ENCODE measurements around the gene RFX2.
"Not testable (repeated sequence)": the region's sequence is repeated elsewhere in the genome, so short reads cannot be mapped to it uniquely, and the experiment has no call there.

RFX2 gene

DNA sequence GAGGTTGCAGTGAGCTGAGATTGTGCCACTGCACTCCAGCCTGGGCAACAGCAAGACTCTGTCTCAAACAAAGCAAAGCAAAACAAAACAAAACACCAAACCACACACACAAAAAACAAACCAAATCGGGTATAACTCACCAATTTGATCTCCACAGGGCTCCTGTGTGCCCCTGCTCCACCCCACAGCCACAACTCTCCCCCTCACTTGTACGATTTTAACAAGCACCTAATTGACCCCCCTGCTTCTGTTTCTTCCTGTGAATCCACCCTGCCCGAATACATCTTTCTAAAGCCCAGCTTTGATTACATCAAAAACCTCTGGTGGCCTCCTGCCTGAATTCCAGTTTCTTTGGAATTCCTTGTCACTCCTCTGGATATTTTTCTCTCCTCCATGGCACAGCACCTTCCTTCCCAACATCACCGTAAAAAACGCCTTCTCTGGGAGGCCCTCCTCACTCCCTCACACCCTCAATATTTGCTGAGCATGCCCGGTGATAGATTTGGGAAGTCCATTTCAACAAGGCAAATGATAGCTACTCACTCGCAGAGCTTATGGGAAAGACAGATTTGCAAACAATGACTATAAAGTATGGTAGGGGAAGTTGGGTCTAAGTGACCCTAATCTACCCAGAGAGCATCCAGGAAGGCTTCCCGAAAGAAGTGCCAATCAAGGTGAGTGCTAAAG lies 120.8 kb downstream of the RFX2 start:
- H3K4me3 ChIP-seq = no peak overlapping the region
- peaks cover 60 to 92% (median 85%) of the 10 kb centered on the region in 10 experiments for H3K4me1 ChIP-seq
- no peaks in the 10 kb centered on the region for H3K27me3 ChIP-seq
- peak overlapping the region in 4 of 11 experiments; percentile 40 to 67 (median 55); a peak in 5 of 22 replicates for H3K9ac ChIP-seq
- TF ChIP-seq Cebpa-rat (IDR thresholded peaks at IDR 0.05) = no peak
- H3K9me3 ChIP-seq (replicated peaks in 1 of 11) = peaks cover 0 to 3% (median 0%) of the 10 kb centered on the region in 11 experiments; a peak in 2 of 22 replicates
- H3K4me2 ChIP-seq = peak overlapping the region; percentile 7 to 93 (median 83); a peak in 21 of 22 replicates
- H3K27ac ChIP-seq = peak overlapping the region in 10 of 11 experiments; percentile 53 to 93 (median 86); a peak in 17 of 22 replicates
- no peaks in the 10 kb centered on the region for H3K36me3 ChIP-seq
- H4K20me1 ChIP-seq = no peaks in the 10 kb centered on the region

DNA sequence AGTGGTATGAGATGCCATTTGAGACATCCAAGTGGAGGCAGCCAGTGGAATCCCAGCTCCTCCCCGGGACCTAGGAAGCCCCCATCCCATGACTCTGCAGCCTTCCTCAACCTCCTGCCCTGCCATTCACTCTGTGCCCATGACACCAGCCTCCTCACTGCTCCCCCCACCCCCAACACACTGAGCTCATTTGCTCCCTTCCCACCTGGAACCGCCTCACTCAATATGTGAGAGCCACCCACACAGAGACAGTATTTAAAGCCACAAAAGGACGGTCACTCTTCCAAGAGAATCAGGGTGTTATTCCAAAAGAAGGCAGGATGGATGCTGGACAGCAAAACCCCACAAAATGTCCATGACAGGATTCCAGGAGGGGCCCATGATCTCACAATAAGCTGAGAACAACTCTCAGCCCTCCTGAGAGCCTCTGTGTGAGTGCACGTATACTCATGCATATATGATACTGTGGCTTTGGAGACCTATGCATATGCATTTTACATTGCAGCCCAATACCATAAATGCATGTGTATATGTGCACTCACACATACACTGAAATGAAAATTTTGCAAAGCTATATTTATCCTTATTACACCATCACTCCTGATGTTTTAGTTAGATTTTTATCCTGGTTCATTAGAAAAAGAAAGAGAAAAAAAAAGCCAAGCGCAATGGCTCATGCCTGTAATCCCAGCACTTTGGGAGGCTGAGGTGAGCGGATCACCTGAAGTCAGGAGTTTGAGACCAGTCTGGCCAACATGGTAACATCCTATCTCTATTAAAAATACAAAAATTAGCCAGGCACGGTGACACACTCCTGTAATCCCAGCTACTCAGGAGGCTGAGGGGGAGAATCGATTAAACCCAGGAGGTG lies 121.5 kb downstream of the RFX2 start:
- peaks cover 0 to 3% (median 0%) of the 10 kb centered on the region in 11 experiments; a peak in 2 of 22 replicates for H3K9me3 ChIP-seq (replicated peaks in 1 of 11)
- peaks cover 60 to 92% (median 85%) of the 10 kb centered on the region in 10 experiments for H3K4me1 ChIP-seq
- no peaks in the 10 kb centered on the region for H3K27me3 ChIP-seq
- TF ChIP-seq Cebpa-rat (IDR thresholded peaks at IDR 0.05) = no peak
- H3K4me3 ChIP-seq = no peak overlapping the region
- peak overlapping the region in 2 of 11 experiments; percentile 8 to 53; a peak in 3 of 22 replicates for H3K9ac ChIP-seq
- H3K27ac ChIP-seq = peak overlapping the region in 6 of 11 experiments; percentile 35 to 93 (median 89); a peak in 11 of 22 replicates
- H4K20me1 ChIP-seq = no peaks in the 10 kb centered on the region
- H3K4me2 ChIP-seq = peak overlapping the region; percentile 11 to 92 (median 82); a peak in 13 of 22 replicates
- H3K36me3 ChIP-seq = no peaks in the 10 kb centered on the region

DNA sequence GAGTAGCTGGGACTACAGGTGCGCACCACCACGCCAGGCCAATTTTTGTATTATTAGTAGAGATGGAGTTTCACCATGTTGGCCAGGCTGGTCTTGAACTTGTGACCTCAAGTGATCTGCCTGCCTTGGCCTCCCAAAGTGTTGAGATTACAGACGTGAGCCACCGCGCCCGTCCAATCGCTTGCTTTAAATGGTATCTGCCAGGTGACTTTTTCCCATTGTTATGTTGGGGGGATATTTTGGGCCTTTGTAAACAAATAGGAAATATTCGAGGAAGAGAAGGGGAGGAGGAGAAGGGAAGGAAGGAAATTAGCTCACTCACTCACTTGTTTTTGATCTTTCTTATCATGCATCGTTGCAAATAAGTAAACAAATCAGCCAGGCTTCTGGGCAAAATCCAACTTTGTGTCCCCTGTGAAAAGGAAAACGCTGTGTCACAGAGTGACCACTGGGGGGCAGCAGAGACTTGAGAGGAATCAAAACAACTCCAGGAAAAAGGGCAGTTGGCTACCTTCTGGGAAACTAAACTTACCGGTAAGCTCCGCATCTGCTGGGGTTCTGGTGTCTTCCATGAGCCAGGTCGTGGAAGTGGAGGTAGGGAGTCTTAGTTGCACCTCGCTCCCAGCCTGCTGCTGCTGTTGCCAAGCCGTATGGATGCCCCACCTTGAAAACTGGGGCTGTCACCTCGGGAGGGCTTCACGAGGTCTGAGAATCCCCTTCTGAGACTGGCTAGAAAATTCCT lies 123.1 kb downstream of the RFX2 start:
- H3K27me3 ChIP-seq = no peaks in the 10 kb centered on the region
- peak overlapping the region in 9 of 11 experiments; percentile 21 to 67 (median 58); a peak in 16 of 22 replicates for H3K27ac ChIP-seq
- peak overlapping the region; percentile 37 to 66 (median 57); a peak in 20 of 22 replicates for H3K9ac ChIP-seq
- peaks cover 54 to 90% (median 81%) of the 10 kb centered on the region in 10 experiments for H3K4me1 ChIP-seq
- H3K36me3 ChIP-seq = 0 out of 22 replicates have a peak, but pooled peaks cover 0 to 1% (median 0%) of the 10 kb centered on the region in 11 experiments
- H3K4me3 ChIP-seq = peak overlapping the region in 6 of 10 experiments; percentile 5 to 55 (median 48); a peak in 10 of 20 replicates
- TF ChIP-seq Cebpa-rat (IDR thresholded peaks at IDR 0.05) = no peak
- peaks cover 0 to 3% (median 0%) of the 10 kb centered on the region in 11 experiments; a peak in 2 of 22 replicates for H3K9me3 ChIP-seq (replicated peaks in 1 of 11)
- H3K4me2 ChIP-seq = peak overlapping the region; percentile 67 to 92 (median 77)
- no peaks in the 10 kb centered on the region for H4K20me1 ChIP-seq

DNA sequence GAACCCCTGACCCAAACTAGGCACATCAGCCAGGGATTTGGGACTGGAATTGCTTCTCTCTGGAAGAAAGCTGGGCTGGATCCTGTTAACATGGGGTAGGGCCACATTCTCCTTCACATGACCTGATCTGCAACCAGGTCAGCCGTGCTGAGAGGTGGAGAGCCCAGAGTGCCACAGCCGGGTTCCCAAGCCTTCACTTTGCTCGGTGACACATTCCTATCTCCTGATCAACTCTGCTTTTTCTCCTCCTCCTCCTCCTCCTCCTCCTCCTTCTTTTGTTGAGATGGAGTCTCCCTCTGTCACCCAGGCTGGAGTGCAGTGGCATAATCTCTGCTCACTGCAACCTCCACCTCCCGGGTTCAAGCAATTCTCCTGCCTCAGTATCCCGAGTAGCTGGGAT lies 124.5 kb downstream of the RFX2 start:
- H3K27me3 ChIP-seq; H3K9me3 ChIP-seq (replicated peaks in 1 of 11); H3K4me3 ChIP-seq; H3K9ac ChIP-seq; H4K20me1 ChIP-seq; H3K27ac ChIP-seq: not testable (repeated sequence)
- H3K4me1 ChIP-seq = peaks cover 41 to 84% (median 70%) of the 10 kb centered on the region in 10 experiments
- H3K4me2 ChIP-seq = peak overlapping the region in 2 of 11 experiments; percentile 15 to 27; a peak in 1 of 22 replicates
- peaks cover 0 to 15% (median 7%) of the 10 kb centered on the region in 11 experiments; a peak in 8 of 22 replicates for H3K36me3 ChIP-seq

DNA sequence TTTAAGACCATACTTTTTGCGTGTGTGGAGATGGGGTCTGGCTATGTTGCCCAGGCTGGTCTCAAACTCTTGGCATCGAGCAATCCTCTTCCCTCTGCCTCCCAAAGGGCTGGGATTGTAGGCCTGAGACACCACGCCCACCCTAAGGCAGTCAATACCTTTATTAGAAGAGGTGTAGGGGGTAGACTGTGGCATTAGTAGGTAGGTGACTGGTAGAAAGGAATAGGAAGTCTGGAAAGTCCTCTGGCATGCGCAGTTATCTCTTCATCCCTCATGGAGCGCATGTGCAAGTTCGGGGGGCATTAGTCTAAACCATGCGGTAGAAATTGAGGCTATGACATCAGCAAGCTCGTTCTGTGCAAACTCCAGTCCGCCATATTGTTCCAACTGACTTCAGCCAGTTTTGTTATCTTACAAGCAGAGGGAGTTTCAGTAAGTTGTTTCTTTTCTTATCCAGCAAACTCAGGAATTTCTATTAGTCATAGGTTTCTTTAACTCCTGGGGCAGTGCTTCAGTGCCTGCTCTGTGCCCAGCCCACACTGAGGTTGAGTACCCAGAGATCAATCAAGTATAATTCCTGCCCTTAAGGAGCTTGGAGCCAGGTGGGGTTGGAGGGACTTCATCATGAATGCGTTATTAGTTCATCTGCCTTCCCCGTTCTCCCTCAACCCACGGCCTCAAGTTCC lies 125.1 kb downstream of the RFX2 start:
- no peak for TF ChIP-seq Cebpa-rat (IDR thresholded peaks at IDR 0.05)
- 0 out of 22 replicates have a peak, but pooled peaks cover 0 to 7% (median 0%) of the 10 kb centered on the region in 11 experiments for H3K9me3 ChIP-seq (replicated peaks in 1 of 11)
- peak overlapping the region; percentile 22 to 72 (median 58); a peak in 17 of 22 replicates for H3K4me2 ChIP-seq
- peak overlapping the region in 2 of 11 experiments; percentile 1 to 3; a peak in 1 of 22 replicates for H3K27ac ChIP-seq
- peaks cover 41 to 78% (median 70%) of the 10 kb centered on the region in 10 experiments for H3K4me1 ChIP-seq
- H3K9ac ChIP-seq = no peak overlapping the region
- H3K36me3 ChIP-seq = peaks cover 0 to 15% (median 10%) of the 10 kb centered on the region in 11 experiments; a peak in 8 of 22 replicates
- H3K4me3 ChIP-seq = no peak overlapping the region
- no peaks in the 10 kb centered on the region for H4K20me1 ChIP-seq
- no peaks in the 10 kb centered on the region for H3K27me3 ChIP-seq

DNA sequence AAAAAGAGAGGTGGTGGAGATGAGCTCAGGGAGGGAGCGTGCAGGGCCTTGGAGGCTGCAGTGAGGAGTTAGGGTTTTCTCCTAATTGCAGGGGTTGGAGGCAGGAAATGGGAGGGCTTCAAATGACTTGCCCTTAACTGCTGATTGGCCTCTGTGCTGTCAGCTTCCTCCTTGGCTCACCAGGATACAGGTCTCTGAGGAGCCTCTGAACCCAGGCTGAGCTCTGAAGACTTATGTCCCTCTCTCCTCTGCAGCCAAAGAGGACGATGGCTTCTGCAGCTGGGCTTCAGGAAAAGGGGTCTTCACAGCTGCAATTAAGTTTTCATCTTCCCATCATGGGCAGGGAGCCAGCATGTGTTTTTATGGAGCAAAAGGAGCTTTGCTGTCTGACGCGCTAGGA lies 125.7 kb downstream of the RFX2 start:
- 0 out of 22 replicates have a peak, but pooled peaks cover 0 to 7% (median 0%) of the 10 kb centered on the region in 11 experiments for H3K9me3 ChIP-seq (replicated peaks in 1 of 11)
- peak overlapping the region; percentile 22 to 72 (median 58); a peak in 21 of 22 replicates for H3K4me2 ChIP-seq
- no peak for TF ChIP-seq Cebpa-rat (IDR thresholded peaks at IDR 0.05)
- no peaks in the 10 kb centered on the region for H3K27me3 ChIP-seq
- peak overlapping the region in 1 of 11 experiments; percentile 15; a peak in 1 of 22 replicates for H3K9ac ChIP-seq
- H3K36me3 ChIP-seq = peaks cover 0 to 15% (median 10%) of the 10 kb centered on the region in 11 experiments; a peak in 8 of 22 replicates
- peaks cover 41 to 77% (median 69%) of the 10 kb centered on the region in 10 experiments for H3K4me1 ChIP-seq
- no peak overlapping the region for H3K4me3 ChIP-seq
- H3K27ac ChIP-seq = peak overlapping the region in 3 of 11 experiments; percentile 3 to 56 (median 12); a peak in 2 of 22 replicates
- no peaks in the 10 kb centered on the region for H4K20me1 ChIP-seq

DNA sequence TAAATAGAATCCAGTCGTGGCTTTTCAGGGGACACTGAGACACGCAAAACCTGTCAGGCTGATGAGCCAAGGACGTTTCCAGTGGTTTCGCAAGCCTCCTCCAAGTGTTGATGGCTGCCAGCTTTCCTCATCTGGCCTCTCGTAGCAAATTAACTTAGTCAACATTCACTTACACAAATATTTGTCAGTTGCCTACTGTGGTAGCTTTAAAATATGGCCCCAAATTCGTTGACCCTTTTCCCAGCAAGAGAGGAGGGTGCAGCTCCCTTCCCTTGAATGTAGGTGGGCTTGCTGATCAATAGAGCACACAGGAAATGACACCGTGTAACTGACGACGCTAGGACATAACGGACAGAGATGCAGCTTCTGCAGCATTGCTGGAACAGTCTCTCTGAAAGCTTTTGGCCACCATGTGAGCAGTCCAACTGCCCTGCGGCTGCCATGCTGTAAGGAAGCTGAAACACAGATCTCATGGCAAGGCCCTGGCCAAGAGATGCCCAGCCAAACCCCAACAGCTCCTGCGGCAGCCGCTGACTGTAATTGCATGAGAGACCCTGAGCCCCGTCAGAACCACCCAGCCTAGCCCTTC lies 126.8 kb downstream of the RFX2 start:
- peaks cover 47 to 77% (median 69%) of the 10 kb centered on the region in 10 experiments for H3K4me1 ChIP-seq

More for the DNA sequence above, 126.8 kb downstream of the RFX2 start:
- Histone ChIP-seq H3K36me3 (peaks cover 0 to 15% (median 10%) of the 10 kb centered on the region in 11 experiments; a peak in 8 of 22 replicates), H3K4me2 (peak overlapping the region in 10 of 11 experiments; percentile 14 to 72 (median 55); a peak in 18 of 22 replicates), H4K20me1 (0 out of 22 replicates have a peak, but pooled peaks cover 0 to 4% (median 0%) of the 10 kb centered on the region in 11 experiments), H3K27ac (peak overlapping the region in 9 of 11 experiments; percentile 11 to 56 (median 39); a peak in 14 of 22 replicates), H3K4me3 (no peak overlapping the region), H3K27me3 (no peaks in the 10 kb centered on the region), H3K9me3 (replicated peaks in 1 of 11) (0 out of 22 replicates have a peak, but pooled peaks cover 0 to 7% (median 0%) of the 10 kb centered on the region in 11 experiments), H3K9ac (peak overlapping the region in 1 of 11 experiments; percentile 6; a peak in 1 of 22 replicates)
- peak in 6 of 11 experiments; percentile 18 to 68 (median 51); a peak in 7 of 22 replicates for TF ChIP-seq Cebpa-rat (IDR thresholded peaks at IDR 0.05)
